Loucy (cell line): ENCODE measurements around the gene KCTD18.

Experiments
- EZH2phosphoT487 ChIP-seq: fragments of 200-600 bp; IDR thresholded peaks from 2 replicates; pipeline ENCODE4 v1.6.1; 2018; ENCODE audit warnings: antibody characterized with exemption, mild to moderate bottlenecking, moderate library complexity, borderline replicate concordance
- TF ChIP-seq, protein P1 (sequence below): fragments of 200-600 bp; sonication (generic); conservative IDR thresholded peaks from 2 replicates; pipeline ENCODE4 v1.5.1; 2014; ENCODE audit warnings: mild to moderate bottlenecking, antibody characterized with exemption, low read length

DNA sequence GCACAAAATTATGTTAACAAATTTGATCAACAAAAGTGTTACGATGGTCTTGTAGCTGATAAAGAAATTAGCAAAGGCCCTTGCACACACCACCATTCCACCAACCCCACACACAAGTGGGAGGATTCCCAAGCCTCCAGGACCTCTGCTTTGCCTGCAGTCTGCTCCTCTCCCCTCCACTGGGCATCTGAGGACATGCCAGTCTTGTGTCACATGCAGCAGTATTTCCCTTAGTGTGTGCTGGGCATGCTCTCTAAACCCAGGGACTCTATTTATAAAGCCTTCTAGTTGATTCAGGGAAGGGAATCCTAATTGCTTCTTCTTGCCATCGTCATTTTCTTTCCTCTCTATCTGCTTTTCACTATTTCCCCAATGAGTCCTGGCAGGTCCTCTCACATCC, 53.3 kb downstream of the KCTD18 start:
- TF ChIP-seq, protein P1, sequence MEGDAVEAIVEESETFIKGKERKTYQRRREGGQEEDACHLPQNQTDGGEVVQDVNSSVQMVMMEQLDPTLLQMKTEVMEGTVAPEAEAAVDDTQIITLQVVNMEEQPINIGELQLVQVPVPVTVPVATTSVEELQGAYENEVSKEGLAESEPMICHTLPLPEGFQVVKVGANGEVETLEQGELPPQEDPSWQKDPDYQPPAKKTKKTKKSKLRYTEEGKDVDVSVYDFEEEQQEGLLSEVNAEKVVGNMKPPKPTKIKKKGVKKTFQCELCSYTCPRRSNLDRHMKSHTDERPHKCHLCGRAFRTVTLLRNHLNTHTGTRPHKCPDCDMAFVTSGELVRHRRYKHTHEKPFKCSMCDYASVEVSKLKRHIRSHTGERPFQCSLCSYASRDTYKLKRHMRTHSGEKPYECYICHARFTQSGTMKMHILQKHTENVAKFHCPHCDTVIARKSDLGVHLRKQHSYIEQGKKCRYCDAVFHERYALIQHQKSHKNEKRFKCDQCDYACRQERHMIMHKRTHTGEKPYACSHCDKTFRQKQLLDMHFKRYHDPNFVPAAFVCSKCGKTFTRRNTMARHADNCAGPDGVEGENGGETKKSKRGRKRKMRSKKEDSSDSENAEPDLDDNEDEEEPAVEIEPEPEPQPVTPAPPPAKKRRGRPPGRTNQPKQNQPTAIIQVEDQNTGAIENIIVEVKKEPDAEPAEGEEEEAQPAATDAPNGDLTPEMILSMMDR, result no peak
- TF ChIP-seq EZH2phosphoT487, result no peak
